Activated T-cell treated with anti-CD3 and anti-CD28 coated beads for 1 hour (primary cell): ENCODE measurements around the gene MARCHF7.
"Not testable (repeated sequence)": the region's sequence is repeated elsewhere in the genome, so short reads cannot be mapped to it uniquely, and the experiment has no call there.

Experiments used
- DNase-seq: peaks from one replicate; pipeline ENCODE4 v3.0.0-alpha.2; 2020; ENCODE audit warnings: low read depth

MARCHF7 gene

DNA sequence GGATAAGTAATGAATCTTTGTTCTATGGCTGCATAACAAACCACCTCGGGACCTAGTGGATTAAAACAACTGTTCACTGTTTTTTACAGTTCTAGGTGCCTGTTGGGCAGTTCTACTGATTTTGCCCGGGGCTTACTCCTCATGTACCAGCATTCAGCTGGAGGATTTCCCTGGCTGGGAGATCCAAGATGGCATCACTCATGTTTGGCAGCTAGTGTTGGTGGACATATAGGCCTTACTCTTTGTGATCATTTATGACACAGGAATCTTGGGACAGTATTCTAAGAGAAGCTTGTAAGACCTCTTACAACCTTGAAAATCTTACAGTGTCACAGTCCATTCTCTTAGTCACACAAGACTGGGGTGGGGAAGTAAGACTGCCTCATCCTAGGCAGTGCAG lies 4.6 kb downstream of the MARCHF7 start:
- no peak for DNase-seq

DNA sequence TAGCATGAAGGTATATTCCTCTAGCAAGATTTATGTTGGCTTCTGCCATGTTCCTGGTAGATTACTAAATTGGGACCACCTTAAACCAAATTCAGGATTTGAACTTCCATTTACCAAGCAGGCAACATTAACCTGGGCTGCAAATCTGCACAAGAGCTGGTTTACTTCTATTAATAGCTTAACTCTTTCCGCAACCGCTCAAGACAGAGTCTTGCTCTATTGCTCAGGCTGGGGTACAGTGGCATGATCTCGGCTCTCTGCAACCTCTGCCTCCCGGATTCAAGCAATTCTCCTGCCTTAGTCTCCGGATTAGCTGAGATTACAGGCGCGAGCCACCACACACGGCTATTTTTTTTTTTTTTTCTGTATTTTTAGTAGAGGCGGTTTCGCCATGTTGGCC lies 8.4 kb downstream of the MARCHF7 start:
- no peak for DNase-seq

DNA sequence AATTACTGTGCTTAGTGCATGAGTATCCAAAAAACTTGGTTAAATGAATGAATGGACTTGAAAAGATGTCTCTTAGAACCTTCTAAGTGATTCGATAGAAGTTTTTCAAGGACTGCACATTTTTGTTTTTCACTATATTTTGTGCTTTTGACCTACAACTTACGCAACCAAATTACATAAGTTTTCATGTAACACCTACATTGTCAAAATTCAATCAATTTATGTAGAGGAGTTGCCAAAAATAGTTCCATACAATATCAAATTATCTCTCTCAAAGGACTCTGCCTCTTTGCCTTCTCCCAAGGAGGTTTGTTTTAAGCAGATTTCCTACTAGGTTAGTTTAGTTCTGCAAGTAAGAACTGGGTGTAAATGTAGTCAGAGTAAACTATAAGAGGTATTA lies 10.3 kb downstream of the MARCHF7 start:
- DNase-seq, result no peak

DNA sequence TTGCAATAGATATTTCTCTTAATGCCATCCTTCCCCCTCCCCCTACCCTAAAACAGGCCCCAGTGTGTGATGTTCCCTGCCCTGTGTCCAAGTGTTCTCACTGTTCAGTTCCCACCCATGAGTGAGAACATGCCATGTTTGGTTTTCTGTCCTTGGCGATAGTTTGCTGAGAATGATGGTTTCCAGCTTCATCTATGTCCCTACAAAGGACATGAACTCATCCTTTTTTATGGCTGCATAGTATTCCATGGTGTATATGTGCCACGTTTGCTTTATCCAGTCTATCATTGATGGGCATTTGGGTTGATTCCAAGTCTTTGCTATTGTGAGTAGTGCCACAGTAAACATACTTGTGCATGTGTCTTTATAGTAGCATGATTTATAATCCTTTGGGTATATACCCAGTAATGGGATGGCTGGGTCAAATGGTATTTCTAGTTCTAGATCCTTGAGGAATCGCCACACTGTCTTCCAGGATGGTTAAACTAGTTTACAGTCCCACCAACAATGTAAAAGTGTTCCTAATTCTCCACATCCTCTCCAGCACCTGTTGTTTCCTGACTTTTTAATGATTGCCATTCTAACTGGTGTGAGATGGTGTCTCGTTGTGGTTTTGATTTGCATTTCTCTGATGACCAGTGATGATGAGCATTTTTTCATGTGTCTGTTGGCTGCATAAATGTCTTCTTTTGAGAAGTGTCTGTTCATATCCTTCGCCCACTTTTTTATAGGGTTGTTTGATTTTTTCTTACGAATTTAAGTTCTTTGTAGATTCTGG lies 12.7 kb downstream of the MARCHF7 start:
- DNase-seq, result not testable (repeated sequence)

DNA sequence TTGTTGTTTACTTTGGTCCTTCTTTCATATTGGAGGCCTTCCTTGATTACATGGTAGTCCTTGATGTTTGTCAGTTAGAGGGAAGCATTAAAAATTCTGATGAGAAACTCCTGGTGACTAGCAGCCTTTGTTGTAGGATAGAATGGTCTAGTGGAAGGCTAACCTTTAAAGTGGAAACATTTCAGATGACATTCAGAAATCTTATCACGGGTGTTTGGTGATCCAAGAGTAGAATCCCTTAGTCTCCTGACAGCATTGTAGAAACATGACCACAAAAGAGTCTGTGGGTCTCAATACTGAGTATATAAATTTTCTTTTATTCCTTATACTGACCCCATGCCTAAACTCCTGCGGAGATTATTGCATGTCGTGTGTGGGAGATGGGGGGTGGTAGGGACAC lies 13.4 kb downstream of the MARCHF7 start:
- no peak for DNase-seq

DNA sequence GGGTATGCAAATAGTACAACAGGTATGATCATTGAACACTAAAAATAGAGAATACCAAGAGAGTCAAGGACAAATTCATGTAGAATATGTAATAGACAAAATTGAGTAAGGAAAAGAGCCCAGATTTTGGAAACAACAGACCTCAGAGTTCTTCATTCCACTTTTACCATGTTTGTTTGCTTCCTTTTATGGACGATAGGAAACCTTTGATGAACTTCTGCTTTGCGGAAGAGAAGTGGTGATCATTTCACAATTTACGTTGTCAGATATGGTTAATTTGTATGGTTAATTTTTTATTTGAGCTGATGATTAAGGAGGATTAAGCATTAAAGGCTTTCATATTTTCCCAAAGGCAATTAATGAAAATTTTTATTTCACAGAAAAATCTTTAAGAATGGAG lies 16.3 kb downstream of the MARCHF7 start:
- DNase-seq, result no peak

DNA sequence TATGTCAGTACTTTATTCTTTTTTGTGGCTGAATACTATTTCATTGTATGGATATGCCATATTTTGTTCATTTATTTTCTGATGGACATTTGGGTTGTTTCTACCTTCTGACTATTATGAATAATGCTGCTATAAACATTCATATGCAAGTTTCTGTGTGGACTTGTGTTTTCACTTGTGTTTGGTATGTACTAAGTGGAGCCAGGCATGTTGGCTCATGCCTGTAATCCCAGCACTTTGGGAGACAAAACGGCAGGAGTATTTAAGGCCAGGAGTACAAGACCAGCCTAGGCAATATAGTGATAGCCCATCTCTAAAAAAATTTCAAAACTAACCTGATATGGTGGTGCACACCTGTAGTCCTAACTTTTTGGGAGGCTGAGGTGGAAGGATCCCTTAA lies 23.3 kb downstream of the MARCHF7 start:
- DNase-seq, result no peak

DNA sequence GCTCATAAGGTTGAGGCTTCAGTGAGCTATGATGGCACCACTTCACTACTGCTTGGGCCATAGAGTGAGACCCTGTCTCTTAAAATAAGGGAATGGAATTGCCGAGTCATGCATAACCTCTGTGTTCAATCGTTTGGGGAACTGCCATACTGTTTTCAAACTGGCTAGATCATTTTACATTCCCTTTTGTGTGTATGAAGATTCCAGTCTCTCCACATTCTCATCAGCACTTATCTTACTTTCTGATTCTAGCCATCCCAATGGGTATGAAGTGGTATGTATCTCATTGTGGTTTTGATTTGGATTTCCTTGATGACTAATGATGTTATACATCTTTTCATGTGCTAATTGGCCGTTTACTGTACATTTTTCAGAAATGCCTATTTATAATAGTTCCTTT lies 23.7 kb downstream of the MARCHF7 start:
- DNase-seq, result no peak

DNA sequence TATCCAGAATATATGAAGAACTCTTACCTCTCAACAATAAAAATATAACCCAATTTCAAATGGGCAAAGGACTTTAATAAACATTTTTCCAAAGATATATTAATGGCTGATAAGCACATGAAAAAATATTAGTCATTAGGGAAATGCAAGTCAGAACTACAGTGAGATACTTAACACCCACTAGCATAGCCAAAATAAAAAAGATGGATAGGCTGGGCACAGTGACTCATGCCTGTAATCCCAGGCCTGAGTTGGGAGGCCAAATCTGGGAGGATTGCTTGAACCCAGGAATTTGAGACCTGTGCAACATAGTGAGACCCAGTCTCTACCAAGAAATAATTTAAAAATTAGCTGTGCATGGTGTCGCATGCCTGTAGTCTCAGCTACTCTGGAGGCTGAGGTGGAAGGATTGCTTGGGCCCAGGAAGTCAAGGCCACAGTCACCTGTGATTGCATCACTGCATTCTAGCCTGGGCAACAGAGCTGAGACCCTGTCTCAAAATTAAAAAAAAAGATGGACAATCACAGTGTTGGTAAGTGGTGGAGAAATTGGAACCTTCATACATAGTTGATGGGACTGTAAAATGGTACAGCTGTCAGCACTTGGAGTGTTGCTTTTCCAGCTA lies 25.1 kb downstream of the MARCHF7 start:
- no peak for DNase-seq

DNA sequence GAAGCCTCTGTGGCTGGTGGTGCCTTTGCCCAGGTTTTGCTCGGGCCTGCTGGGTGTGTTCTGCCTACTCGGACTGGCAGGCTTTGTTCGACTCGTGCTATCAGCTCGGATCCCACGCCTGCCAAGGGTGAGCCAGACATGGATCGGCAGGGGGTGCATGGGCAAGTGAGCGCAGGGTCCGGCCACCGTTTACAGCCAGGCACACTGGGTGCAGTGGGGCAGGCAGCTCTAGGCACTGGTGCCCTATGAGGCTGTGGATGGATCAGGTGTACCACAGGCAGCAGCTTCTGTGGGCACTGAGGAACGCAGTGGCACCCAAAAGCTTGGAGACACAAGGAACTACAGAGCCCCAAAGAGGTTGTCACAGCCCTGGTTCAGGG lies 25.6 kb downstream of the MARCHF7 start:
- DNase-seq, result no peak

DNA sequence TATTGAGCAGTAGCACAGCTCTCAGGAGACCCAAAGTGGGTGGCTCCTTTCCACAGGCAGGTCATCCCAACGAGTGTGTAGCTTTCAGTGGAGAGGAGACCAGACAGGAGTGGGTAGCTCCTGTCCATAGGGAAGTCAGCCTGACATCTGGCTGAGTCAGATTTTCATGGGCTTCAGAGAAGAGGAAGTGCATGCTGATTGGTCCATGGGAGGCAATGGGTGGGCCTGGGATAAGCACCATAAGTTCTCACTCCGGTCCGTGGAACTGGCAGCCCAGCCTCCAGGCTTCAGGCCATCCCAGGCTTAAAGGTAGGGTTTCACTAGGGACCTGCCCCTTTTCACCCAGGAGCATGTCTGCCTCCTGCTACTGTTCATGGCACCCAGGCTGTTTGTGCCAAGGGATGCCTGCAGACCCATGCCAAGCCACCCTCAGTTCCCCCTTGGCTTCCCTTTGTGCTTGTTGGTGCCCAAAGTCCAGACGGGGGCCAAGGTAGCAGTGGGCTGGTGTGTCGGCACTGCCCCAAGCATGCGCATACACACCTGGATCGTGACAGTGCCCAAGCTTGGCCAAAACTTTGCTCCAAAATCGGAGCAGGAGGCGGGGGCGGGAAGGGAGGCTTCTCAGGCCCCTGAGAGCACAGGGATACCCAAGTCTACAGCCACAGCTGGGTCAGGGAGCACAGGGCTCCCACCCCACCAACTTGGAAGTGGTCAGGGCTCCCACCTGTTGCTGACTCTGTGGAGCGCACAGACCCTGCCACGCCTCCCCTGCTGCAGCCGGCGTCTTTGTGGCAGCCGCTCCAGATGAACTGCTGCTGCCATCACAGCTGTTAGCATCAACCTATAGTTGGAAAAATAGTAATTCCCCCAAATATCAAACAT lies 26.4 kb downstream of the MARCHF7 start:
- no peak for DNase-seq

DNA sequence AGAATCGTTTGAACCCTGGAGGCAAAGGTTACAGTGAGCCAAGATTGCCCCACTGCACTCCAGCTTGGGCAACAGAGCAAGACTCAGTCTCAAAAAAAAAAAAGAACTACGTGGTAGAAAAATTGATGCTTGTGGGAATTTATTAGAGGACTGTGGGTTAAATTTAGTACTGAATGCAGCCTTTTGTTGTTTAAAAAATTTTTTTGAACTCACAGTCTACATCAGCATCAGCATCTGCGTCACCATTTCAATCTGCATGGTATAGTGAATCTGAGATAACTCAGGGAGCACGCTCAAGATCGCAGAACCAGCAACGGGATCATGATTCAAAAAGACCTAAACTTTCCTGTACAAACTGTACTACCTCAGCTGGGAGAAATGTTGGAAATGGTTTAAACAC lies 30.5 kb downstream of the MARCHF7 start:
- DNase-seq, result no peak

DNA sequence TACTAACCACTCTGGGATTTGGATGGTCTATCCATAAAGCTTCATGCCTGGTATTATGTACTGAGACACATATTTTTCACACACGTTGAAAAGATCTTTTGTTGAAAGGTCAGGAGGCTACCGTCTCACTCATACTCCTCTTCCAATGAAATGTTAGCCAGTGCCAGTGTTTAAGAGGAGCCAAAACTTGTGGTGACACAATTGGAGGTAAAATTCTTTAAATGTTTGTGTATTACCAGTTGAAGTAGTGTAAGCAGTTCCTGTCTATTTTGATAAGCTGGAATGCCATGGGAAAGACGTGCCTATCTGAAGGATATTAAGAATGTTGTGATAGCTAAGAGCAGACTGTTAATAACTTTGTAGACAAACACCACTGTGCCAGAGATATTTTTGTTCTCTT lies 32.1 kb downstream of the MARCHF7 start:
- DNase-seq, result no peak

DNA sequence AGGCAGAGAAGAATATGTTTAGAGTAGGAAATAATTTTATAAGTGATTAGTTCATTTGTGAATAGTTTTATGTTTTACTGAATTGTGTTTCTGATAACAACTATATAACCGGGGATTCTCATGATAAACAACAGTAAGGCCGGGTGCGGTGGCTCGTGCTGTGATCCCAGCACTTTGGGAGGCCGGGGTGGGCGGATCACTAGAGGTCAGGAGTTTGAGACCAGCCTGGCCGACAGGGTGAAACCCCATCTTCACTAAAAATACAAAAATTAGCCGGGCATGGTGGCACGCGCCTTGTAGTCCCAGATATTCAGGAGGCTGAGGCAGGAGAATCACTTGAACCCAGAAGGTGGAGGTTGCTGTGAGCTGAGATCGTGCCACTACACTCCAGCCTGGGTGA lies 32.9 kb downstream of the MARCHF7 start:
- DNase-seq, result not testable (repeated sequence)

DNA sequence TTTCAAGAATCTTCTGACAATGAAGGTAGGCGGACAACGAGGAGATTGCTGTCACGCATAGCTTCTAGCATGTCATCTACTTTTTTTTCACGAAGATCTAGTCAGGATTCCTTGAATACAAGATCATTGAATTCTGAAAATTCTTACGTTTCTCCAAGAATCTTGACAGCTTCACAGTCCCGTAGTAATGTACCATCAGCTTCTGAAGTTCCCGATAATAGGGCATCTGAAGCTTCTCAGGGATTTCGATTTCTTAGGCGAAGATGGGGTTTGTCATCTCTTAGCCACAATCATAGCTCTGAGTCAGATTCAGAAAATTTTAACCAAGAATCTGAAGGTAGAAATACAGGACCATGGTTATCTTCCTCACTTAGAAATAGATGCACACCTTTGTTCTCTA lies 35.8 kb downstream of the MARCHF7 start:
- no peak for DNase-seq

DNA sequence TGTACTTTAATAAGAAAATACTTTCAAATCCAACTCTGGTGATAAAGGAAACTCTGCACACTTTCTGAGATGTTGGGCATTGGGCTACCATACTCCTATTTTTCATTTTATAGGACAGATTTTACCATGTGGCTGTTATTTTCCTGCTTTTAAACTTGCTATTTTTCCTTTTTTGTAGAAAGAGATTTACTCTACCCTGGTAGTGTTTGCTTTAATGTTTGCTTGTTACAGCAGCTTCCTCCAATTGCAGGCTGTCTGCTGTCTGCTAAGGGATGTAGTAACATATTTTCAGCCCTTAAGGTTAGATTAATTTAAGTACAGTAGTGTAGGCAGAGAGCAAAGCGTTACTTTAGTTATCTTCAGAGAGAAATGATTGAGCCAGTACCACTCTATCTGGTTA lies 38.6 kb downstream of the MARCHF7 start:
- no peak for DNase-seq

DNA sequence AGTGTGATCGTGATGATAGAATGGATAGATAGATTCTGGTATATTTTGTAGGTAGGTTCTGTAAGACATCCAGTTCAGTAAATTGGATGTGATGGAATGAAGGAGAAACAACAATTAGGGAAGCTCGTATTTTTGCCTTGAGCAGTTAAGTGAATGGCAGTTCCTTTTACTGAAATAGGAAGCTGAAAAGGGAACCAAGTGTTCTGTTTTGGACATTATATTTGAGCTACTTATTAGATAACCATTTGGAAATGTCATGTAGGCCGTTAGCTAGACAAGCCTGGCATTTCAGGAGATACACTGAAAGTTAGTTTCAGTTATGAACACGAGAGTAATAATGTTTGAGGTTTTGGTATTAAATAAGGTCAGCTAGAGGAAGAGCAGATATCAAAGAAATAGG lies 41.5 kb downstream of the MARCHF7 start:
- no peak for DNase-seq

DNA sequence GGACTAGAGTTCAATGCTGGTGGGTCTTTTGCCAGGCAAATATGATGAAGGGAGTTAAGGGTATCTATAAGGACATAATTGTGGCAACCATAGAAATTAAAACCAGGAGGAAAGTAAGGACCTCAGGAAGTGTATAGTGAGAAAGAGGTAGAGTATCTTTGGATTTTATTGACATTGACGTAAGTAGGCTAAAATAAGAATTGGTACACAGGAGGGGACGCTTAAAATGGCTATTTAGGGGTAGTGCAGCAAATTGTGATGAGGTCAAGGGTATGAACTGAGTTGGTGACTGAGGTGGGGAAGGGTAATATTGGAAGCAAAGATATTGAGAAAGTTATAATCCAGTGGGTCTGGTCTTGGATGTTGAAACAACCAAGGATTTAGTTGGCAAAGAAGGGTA lies 42.7 kb downstream of the MARCHF7 start:
- no peak for DNase-seq

DNA sequence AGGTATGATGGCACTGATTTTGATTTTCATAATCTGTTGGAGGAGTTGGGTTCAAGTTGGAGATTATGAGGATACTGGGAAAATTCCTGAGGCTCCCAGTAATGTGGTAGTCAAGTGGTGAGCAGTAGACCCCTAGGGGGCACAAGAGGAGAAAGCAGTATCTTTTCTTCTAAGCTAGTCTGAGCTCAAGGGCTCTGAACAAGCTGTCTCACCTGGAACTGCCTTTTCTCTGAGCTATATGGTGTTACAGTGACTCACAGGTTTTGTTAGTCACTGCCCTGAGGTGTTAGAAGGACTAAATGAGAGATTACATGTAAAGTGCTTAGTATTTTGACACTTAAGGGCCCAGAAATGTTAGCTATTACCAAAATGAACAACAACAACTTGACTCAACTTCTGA lies 43.5 kb downstream of the MARCHF7 start:
- no peak for DNase-seq

DNA sequence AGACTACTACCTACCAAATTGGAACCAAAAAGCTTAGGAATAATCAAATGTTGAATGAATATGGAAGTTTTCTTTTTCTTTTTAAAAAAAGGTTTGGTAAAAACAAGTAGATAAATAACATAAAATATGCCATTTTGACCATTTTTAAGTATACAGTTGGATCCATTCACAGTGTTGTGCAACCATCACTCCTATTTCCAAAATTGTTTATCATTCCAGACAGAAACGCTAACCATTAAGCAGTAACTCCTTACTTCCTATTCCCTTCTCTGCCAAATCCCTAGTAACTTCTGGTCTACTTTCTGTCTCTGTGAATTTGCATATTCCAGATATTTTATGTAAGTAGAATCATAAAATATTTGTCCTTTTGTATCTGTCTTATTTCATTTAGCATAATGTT lies 45.9 kb downstream of the MARCHF7 start:
- DNase-seq, result no peak

DNA sequence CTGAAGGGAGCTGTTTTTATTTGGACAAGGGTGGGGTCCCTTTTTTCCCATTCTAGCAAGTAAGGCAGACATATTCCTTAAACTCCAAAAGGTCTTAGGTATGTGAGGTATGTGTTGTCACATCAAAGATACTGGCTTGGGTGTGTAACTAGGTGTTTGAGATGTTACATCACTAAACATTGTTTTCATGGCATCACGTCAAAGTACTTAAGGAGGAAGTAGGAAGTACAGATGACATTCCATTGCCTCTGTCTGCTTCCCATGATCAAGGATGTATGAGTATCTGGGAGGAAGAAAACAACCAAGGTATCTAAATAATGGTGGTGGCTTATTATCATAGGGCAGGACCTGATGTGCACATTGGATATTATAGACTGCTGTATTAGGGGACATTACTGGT lies 46.4 kb downstream of the MARCHF7 start:
- DNase-seq, result no peak

DNA sequence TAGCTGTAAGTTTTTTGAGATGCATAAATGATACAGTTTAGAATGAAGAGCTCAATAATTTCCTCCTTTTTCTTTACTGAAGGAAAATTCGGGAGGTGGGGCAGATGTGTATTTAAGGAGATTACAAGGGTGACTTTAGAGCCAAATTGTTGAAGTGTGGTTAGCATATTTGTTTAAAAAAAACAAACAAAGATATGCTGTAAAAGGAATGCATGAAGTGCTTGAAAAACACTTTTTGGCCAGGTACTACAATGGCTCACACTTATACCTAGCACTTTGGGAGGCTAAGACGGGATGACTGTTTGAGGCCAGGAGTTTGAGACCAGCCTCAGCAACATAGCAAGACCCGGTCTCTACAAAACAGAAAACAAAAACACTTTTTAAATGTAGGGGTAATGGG lies 47.3 kb downstream of the MARCHF7 start:
- DNase-seq, result no peak

DNA sequence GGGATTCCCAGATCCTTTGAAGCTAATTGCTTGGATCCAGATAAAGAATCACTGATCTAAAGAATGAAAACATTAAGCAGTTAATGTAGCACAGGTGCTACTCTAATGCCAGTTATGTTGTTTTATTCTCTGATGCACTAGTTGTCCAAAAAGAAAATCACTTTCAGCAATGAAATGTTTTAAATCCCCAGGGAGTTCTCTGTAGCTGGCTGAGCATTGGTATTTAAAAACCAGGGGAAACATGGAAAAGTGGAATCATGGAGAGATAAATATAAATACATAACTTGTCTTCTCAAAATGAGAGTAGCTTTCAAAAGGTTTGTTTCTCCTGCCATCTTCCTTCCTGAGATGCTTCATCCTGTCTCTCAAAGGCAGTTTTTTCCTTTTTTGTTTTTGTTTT lies 48.0 kb downstream of the MARCHF7 start:
- no peak for DNase-seq
